ENCODE measurements around the gene PNLIPRP2.

GRCh38 chr10:116669832-116670644 lies 49.3 kb downstream of the PNLIPRP2 start:
- TF ChIP-seq CTCF (IDR thresholded peaks at IDR 0.05; ENCODE audit: borderline replicate concordance, extremely low read depth, low read length, poor library complexity, severe bottlenecking) (no peak), EZH2 (IDR thresholded peaks at IDR 0.05; ENCODE audit: borderline replicate concordance, low read depth, low read length, severe bottlenecking) (no peak)
